OCI-LY7 (cell line): ENCODE measurements around the gene TMEM8B. TPM values are rescaled to one million over a fixed set of nuclear protein-coding genes. Genes with fewer than 3 reads are reported as not detected.

Experiments
- Bru-seq: library from RNA; stranded (reverse); fragments of 400-500 nt; gene quantifications from one replicate; lab custom pipeline; 2021; lab: Mats Ljungman, UMichigan
- BruChase-seq, 2 experiments: library from RNA; stranded (reverse); fragments of 400-500 nt; gene quantifications; one replicate each; lab custom pipeline; 2021; lab: Mats Ljungman, UMichigan
- BruUV-seq: library from RNA; stranded (reverse); fragments of 400-500 nt; replicated peaks from 2 replicates; lab custom pipeline; 2021; lab: Mats Ljungman, UMichigan
- CTCF ChIA-PET: fragments of 300-600 bp; sonication (Branson Sonifier 250); formaldehyde crosslinking; loops from one replicate; lab custom pipeline; 2022; ENCODE audit warnings: antibody characterized with exemption; ENCODE audit not compliant: unreplicated experiment; lab: Charles Lee
- POLR2A ChIA-PET: fragments of 300-600 bp; sonication (Branson Sonifier 250); formaldehyde crosslinking; loops from one replicate; lab custom pipeline; 2022; ENCODE audit warnings: antibody characterized with exemption; lab: Charles Lee
- DNase-seq: peaks from one replicate; pipeline ENCODE4 v3.0.0-alpha.2; 2015; ENCODE audit warnings: low spot score
- H2AFZ ChIP-seq: fragments of 200-600 bp; sonication (generic), shearing (Covaris generic); 2 replicates; pipeline ENCODE4 v1.6.1; 2014; ENCODE audit warnings: mild to moderate bottlenecking, antibody characterized with exemption, low read length, moderate library complexity
- H3K27ac ChIP-seq: fragments of 200-600 bp; sonication (generic); 2 replicates; pipeline ENCODE4 v1.5.1; 2014; ENCODE audit warnings: mixed run types, low read depth, mild to moderate bottlenecking, moderate library complexity, low read length, inconsistent platforms; ENCODE audit not compliant: poor library complexity, severe bottlenecking
- H3K36me3 ChIP-seq: fragments of 200-600 bp; sonication (generic); 2 replicates; pipeline ENCODE4 v1.6.1; 2014; ENCODE audit warnings: mild to moderate bottlenecking, antibody characterized with exemption, low read length, moderate library complexity, mixed read lengths; ENCODE audit not compliant: insufficient read depth
- H3K4me1 ChIP-seq: fragments of 200-600 bp; sonication (generic); 2 replicates; pipeline ENCODE4 v1.5.1; 2014; ENCODE audit warnings: mild to moderate bottlenecking, low read length; ENCODE audit not compliant: insufficient read depth, poor library complexity, severe bottlenecking
- H3K4me2 ChIP-seq: fragments of 200-600 bp; sonication (generic); 2 replicates; pipeline ENCODE4 v1.6.1; 2014; ENCODE audit warnings: mild to moderate bottlenecking, low read length
- H3K4me3 ChIP-seq: fragments of 200-600 bp; sonication (generic); 2 replicates; pipeline ENCODE4 v1.5.1; 2014; ENCODE audit warnings: mild to moderate bottlenecking, low read depth, low read length; ENCODE audit not compliant: poor library complexity, severe bottlenecking
- H3K79me2 ChIP-seq: fragments of 200-600 bp; sonication (generic); 2 replicates; pipeline ENCODE4 v1.6.1; 2016; ENCODE audit warnings: low read depth, mild to moderate bottlenecking, low read length, moderate library complexity, mixed read lengths; ENCODE audit not compliant: insufficient read depth
- H3K9me2 ChIP-seq: fragments of 200-600 bp; sonication (generic); 2 replicates; pipeline ENCODE4 v1.6.1; 2016; ENCODE audit warnings: mild to moderate bottlenecking, low read length, mixed read lengths; ENCODE audit not compliant: insufficient read depth
- H3K9me3 ChIP-seq: fragments of 200-600 bp; sonication (generic); 2 replicates; pipeline ENCODE4 v1.6.1; 2014; ENCODE audit warnings: mild to moderate bottlenecking, mixed run types, low read length, mixed read lengths
- H4K20me1 ChIP-seq: fragments of 200-600 bp; sonication (generic); 2 replicates; pipeline ENCODE4 v1.6.1; 2014; ENCODE audit warnings: mild to moderate bottlenecking, antibody characterized with exemption, low read length, moderate library complexity, mixed read lengths; ENCODE audit not compliant: insufficient read depth
- CTCF ChIP-seq: fragments of 200-600 bp; sonication (generic); conservative IDR thresholded peaks from 2 replicates; pipeline ENCODE4 v1.5.1; 2014; ENCODE audit warnings: mild to moderate bottlenecking, antibody characterized with exemption, low read length, moderate library complexity, mixed read lengths
- EZH2phosphoT487 ChIP-seq: fragments of 200-600 bp; sonication (generic); IDR thresholded peaks from 2 replicates; pipeline ENCODE4 v1.6.1; 2018; ENCODE audit warnings: low read depth, borderline replicate concordance, mild to moderate bottlenecking, mixed run types, antibody characterized with exemption, low read length, moderate library complexity, mixed read lengths
- intact Hi-C: fragments of 100-400 bp; cut with micrococcal nuclease; formaldehyde crosslinking; loops from one replicate; pipeline ENCODE4 v1.10.0; 2022; ENCODE audit not compliant: unreplicated experiment
- long read RNA-seq: library from polyadenylated mRNA; stranded (forward); transcript quantifications from one replicate; pipeline ENCODE4 v2.0.0, GENCODE V29; 2022
- total RNA-seq, 2 experiments: library from RNA; depleted of rRNA in 1 of 2; stranded (reverse); fragments of >200 nt in 1 of 2; shearing (Covaris generic) in 1 of 2; gene quantifications; 2 replicates each; pipeline ENCODE4 v1.2.3, GENCODE V29; 2014 to 2022

TMEM8B gene
- total RNA-seq (2014; rRNA removed; shearing (Covaris generic)): 3.1 and 3.2 TPM in 2 replicates
- 15.7 and 19.1 TPM in 2 replicates for total RNA-seq (2022)
- percentile 45 among the genes with signal in this experiment for Bru-seq, nascent RNA
- percentile 48 among the genes with signal in this experiment for BruChase-seq, experiment 1, labeled RNA remaining after a 6-hour chase
- percentile 45 among the genes with signal in this experiment for BruChase-seq, experiment 2, labeled RNA remaining after a 2-hour chase
- long read RNA-seq, full-length matches to known transcripts: 6 of 50 reads
- long read RNA-seq, partial matches to known transcripts: 23 of 50 reads
- long read RNA-seq, other reads (novel, unspliced or antisense): 21 of 50 reads

GRCh38 chr9:35829084-35829763 lies at the start of gene TMEM8B:
Gene TMEM8B, plus strand, starts transcription at chr9:35829228. Its CDS starts 220 bp downstream, at chr9:35829448.
- Histone ChIP-seq H3K9me3 (no peaks in the 10 kb centered on the region), H3K79me2 (no peaks in the 10 kb centered on the region), H2AFZ (peak within 1 kb of the TSS; percentile 93), H3K4me3 (peak within 1 kb of the TSS; percentile 72), H3K9me2 (no peaks in the 10 kb centered on the region), H3K4me2 (peak within 1 kb of the TSS; percentile 84), H3K36me3 (no peaks in the 10 kb centered on the region), H4K20me1 (no peaks in the 10 kb centered on the region), H3K4me1 (peaks cover 32% of the 10 kb centered on the region), H3K27ac (no peak within 1 kb of the TSS)
- ChIA-PET POLR2A (no interaction called here), CTCF (no interaction called here)
- no TSS peak for BruUV-seq
- intact Hi-C loops: loop anchor here (1.0 to 5.0 kb wide), 3 partner anchors 14 to 172 kb away; partner anchors contain the start of genes CCDC107, HINT2 and RMRP
- TF ChIP-seq CTCF (no peak), EZH2phosphoT487 (no peak)
- peak; percentile 94 for DNase-seq

GRCh38 chr9:35781066-35781465 lies 48.0 kb upstream of the TMEM8B start:
- H3K79me2 ChIP-seq: no peaks in the 10 kb centered on the region; the same call in 1 of the 2 replicates
- H3K9me3 ChIP-seq: no peaks in the 10 kb centered on the region
- ChIA-PET CTCF (no interaction called here), POLR2A (interaction anchor here (1.0 kb wide), 1 partner anchor 135 kb away, joined by 3 read pairs; no protein-coding TSS in a partner anchor)
- no peak overlapping the region for H3K4me3 ChIP-seq
- H3K4me2 ChIP-seq: no peak overlapping the region
- no peaks in the 10 kb centered on the region for H4K20me1 ChIP-seq
- H2AFZ ChIP-seq: no peak overlapping the region
- no peak for DNase-seq
- H3K36me3 ChIP-seq: peaks cover 12% of the 10 kb centered on the region
- intact Hi-C loops: no loop called here
- no TSS peak for BruUV-seq
- TF ChIP-seq CTCF (no peak), EZH2phosphoT487 (no peak)
- H3K4me1 ChIP-seq: peaks cover 37% of the 10 kb centered on the region
- no peaks in the 10 kb centered on the region for H3K9me2 ChIP-seq
- no peak overlapping the region for H3K27ac ChIP-seq
